Liver (tissue), 9 donors: ENCODE results near the gene HLA-A. TPM values are rescaled to one million over a fixed set of nuclear protein-coding genes. Genes with fewer than 3 reads are reported as not detected.

Source experiments
- DNase-seq: peaks from one replicate; pipeline ENCODE4 v3.0.0-alpha.2; 2017; ENCODE audit warnings: low spot score
- H3K27ac ChIP-seq, 2 donors: one replicate each; pipeline ENCODE4 v1.7.0; 2013; ENCODE audit warnings: inconsistent platforms in 2 of 2, low read length in 2 of 2, control low read depth in 1 of 2, low read depth in 1 of 2, mild to moderate bottlenecking in 1 of 2
- H3K27me3 ChIP-seq, 4 donors: one replicate each; pipeline versions ENCODE4 v1.6.1 to v1.7.0; 2013; ENCODE audit warnings: low read length in 3 of 4, inconsistent platforms in 1 of 4, mild to moderate bottlenecking in 1 of 4, moderate library complexity in 1 of 4; ENCODE audit not compliant: control insufficient read depth in 4 of 4, insufficient read depth in 4 of 4
- H3K36me3 ChIP-seq, 4 donors: one replicate each; pipeline versions ENCODE4 v1.6.1 to v1.7.0; 2013; ENCODE audit warnings: low read length in 3 of 4, mild to moderate bottlenecking in 3 of 4, low read depth in 1 of 4, moderate library complexity in 1 of 4; ENCODE audit not compliant: control insufficient read depth in 4 of 4, insufficient read depth in 3 of 4
- H3K4me1 ChIP-seq, 4 donors: one replicate each; pipeline versions ENCODE4 v1.6.1 to v1.7.0; 2013; ENCODE audit warnings: low read length in 3 of 4, mild to moderate bottlenecking in 3 of 4, moderate library complexity in 1 of 4; ENCODE audit not compliant: control insufficient read depth in 4 of 4, insufficient read depth in 4 of 4
- H3K4me3 ChIP-seq, 3 donors: one replicate each; pipeline versions ENCODE4 v1.6.1 to v1.7.0; 2013; ENCODE audit warnings: low read length in 3 of 3, control low read depth in 1 of 3, low read depth in 1 of 3, mild to moderate bottlenecking in 1 of 3
- H3K9ac ChIP-seq, 2 donors: one replicate each; pipeline ENCODE4 v1.7.0; 2013; ENCODE audit warnings: low read length in 2 of 2, mild to moderate bottlenecking in 2 of 2, moderate library complexity in 2 of 2, control low read depth in 1 of 2, low read depth in 1 of 2
- H3K9me3 ChIP-seq, 4 donors: one replicate each; pipeline versions ENCODE4 v1.6.1 to v1.7.0; 2013; ENCODE audit warnings: low read length in 3 of 4; ENCODE audit not compliant: control insufficient read depth in 4 of 4
- EGR1 ChIP-seq, 2 donors: IDR thresholded peaks; 2 replicates each; pipeline ENCODE4 v1.6.1; 2016 to 2018; ENCODE audit warnings: antibody characterized with exemption in 2 of 2, low read depth in 2 of 2
- FOXA1 ChIP-seq: IDR thresholded peaks from 2 replicates; pipeline ENCODE4 v1.6.1; 2016; ENCODE audit warnings: antibody characterized with exemption
- FOXA2 ChIP-seq: IDR thresholded peaks from 2 replicates; pipeline ENCODE4 v1.6.1; 2016; ENCODE audit warnings: antibody characterized with exemption
- GABPA ChIP-seq, 2 donors: IDR thresholded peaks in 1 of 2; conservative IDR thresholded peaks in 1 of 2; 2 replicates each; pipeline ENCODE4 v1.6.1; 2016; ENCODE audit warnings: antibody characterized with exemption in 2 of 2, mild to moderate bottlenecking in 1 of 2, moderate library complexity in 1 of 2
- HNF4A ChIP-seq, 2 donors: conservative IDR thresholded peaks; 2 replicates each; pipeline ENCODE4 v1.6.1; 2016; ENCODE audit warnings: antibody characterized with exemption in 2 of 2, mild to moderate bottlenecking in 2 of 2
- JUND ChIP-seq, 2 donors: IDR thresholded peaks; 2 replicates each; pipeline ENCODE4 v1.6.1; 2016; ENCODE audit warnings: antibody characterized with exemption in 2 of 2
- MAX ChIP-seq: IDR thresholded peaks from 2 replicates; pipeline ENCODE4 v1.6.1; 2016; ENCODE audit warnings: antibody characterized with exemption
- RXRA ChIP-seq, 2 donors: IDR thresholded peaks; 2 replicates each; pipeline ENCODE4 v1.6.1; 2017 to 2018; ENCODE audit warnings: antibody characterized with exemption in 2 of 2, mild to moderate bottlenecking in 1 of 2
- SP1 ChIP-seq: IDR thresholded peaks from 2 replicates; pipeline ENCODE4 v1.6.1; 2018; ENCODE audit warnings: antibody characterized with exemption, mild to moderate bottlenecking
- TAF1 ChIP-seq: conservative IDR thresholded peaks from 2 replicates; pipeline ENCODE4 v1.6.1; 2016; ENCODE audit warnings: antibody characterized with exemption, mild to moderate bottlenecking
- YY1 ChIP-seq: IDR thresholded peaks from 2 replicates; pipeline ENCODE4 v1.6.1; 2016; ENCODE audit warnings: antibody characterized with exemption, mild to moderate bottlenecking
- WGBS: extraction: QIAGEN DNeasy Blood & Tissue Kit; methylation state at CpG from one replicate; pipeline ENCODE4 v1.1.7; 2013; 5-methylcytosine and 5-hydroxymethylcytosine counted together
- polyA plus RNA-seq, 2 donors: library from polyadenylated mRNA; stranded (reverse) in 1 of 2; unstranded in 1 of 2; fragments of 200-250 nt in 1 of 2; fragments of >200 nt in 1 of 2; fragmentation: Nextera tagmentation in 1 of 2; extraction: Ambion mirVana in 1 of 2; gene quantifications; one replicate each; pipeline versions ENCODE4 v1.2.1 to v1.2.3, GENCODE V29; 2013 to 2015
- total RNA-seq, 2 donors: library from RNA; depleted of rRNA; stranded (reverse); fragments of >200 nt; gene quantifications; one replicate each; pipeline ENCODE4 v1.2.3, GENCODE V29; 2014
- TF ChIP-seq, protein P1 (sequence below): IDR thresholded peaks from 2 replicates; pipeline ENCODE4 v1.6.1; 2016; ENCODE audit warnings: antibody characterized with exemption, mild to moderate bottlenecking
- TF ChIP-seq, protein P2 (sequence below): IDR thresholded peaks from 2 replicates; pipeline ENCODE4 v1.6.1; 2016; ENCODE audit warnings: antibody characterized with exemption
- TF ChIP-seq, protein P3 (sequence below): fragments of 150-350 bp; IDR thresholded peaks from 2 replicates; pipeline ENCODE4 v1.5.1; 2017; ENCODE audit warnings: improper control_type of control experiment, low read depth, low read length; ENCODE audit not compliant: missing input control
- TF ChIP-seq, protein P4 (sequence below): IDR thresholded peaks from 2 replicates; pipeline ENCODE4 v1.6.1; 2016; ENCODE audit warnings: antibody characterized with exemption
- donor health status: healthy.
- donor health status: healthy.
- donor health status: healthy.
- donor health status: healthy.
- donor health status: healthy.

Gene HLA-A
- total and polyA plus RNA-seq, 4 donors, result 145 to 321 (median 223) TPM

DNA sequence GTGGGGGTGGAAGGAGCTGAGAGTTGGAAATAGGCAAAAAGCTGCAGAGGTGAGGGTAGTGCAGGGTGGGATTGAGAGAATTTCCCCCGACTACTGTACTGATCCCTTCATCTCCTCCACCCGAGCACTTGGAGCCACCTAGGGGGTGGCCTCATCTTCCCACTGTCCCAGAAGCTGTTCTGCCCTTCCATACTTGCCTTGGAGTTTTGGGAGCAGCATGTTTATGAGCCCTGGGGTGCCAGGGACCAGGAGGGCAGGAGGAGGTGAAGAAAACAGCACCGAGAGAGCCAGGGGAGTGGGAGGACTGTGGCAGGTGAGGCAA, 34.0 kb upstream of the HLA-A start:
- no peak overlapping the region for H3K9ac ChIP-seq
- no peaks in the 10 kb centered on the region for H3K36me3 ChIP-seq
- WGBS, result 55% methylated on average over 3 of the region's 3 CpGs
- H3K27ac ChIP-seq, result peak overlapping the region; percentile 1 to 31
- no peak overlapping the region for H3K4me3 ChIP-seq
- no peak for TF ChIP-seq FOXA1
- TF ChIP-seq TAF1, result no peak
- TF ChIP-seq, protein P1, sequence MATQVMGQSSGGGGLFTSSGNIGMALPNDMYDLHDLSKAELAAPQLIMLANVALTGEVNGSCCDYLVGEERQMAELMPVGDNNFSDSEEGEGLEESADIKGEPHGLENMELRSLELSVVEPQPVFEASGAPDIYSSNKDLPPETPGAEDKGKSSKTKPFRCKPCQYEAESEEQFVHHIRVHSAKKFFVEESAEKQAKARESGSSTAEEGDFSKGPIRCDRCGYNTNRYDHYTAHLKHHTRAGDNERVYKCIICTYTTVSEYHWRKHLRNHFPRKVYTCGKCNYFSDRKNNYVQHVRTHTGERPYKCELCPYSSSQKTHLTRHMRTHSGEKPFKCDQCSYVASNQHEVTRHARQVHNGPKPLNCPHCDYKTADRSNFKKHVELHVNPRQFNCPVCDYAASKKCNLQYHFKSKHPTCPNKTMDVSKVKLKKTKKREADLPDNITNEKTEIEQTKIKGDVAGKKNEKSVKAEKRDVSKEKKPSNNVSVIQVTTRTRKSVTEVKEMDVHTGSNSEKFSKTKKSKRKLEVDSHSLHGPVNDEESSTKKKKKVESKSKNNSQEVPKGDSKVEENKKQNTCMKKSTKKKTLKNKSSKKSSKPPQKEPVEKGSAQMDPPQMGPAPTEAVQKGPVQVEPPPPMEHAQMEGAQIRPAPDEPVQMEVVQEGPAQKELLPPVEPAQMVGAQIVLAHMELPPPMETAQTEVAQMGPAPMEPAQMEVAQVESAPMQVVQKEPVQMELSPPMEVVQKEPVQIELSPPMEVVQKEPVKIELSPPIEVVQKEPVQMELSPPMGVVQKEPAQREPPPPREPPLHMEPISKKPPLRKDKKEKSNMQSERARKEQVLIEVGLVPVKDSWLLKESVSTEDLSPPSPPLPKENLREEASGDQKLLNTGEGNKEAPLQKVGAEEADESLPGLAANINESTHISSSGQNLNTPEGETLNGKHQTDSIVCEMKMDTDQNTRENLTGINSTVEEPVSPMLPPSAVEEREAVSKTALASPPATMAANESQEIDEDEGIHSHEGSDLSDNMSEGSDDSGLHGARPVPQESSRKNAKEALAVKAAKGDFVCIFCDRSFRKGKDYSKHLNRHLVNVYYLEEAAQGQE, result no peak
- TF ChIP-seq HNF4A (conservative IDR thresholded peaks at IDR 0.05), result no peak
- TF ChIP-seq SP1, result no peak
- no peak for TF ChIP-seq FOXA2
- no peak for TF ChIP-seq EGR1 (IDR thresholded peaks at IDR 0.05; ENCODE audit: low read depth in 2 of 2)
- no peak for TF ChIP-seq YY1
- no peak for TF ChIP-seq GABPA (IDR thresholded peaks at IDR 0.05 in 1 of 2, conservative IDR thresholded peaks at IDR 0.05 in 1 of 2)
- TF ChIP-seq, protein P2, sequence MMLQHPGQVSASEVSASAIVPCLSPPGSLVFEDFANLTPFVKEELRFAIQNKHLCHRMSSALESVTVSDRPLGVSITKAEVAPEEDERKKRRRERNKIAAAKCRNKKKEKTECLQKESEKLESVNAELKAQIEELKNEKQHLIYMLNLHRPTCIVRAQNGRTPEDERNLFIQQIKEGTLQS, result no peak
- TF ChIP-seq JUND (IDR thresholded peaks at IDR 0.05), result no peak
- TF ChIP-seq RXRA (IDR thresholded peaks at IDR 0.05), result no peak
- TF ChIP-seq, protein P3, sequence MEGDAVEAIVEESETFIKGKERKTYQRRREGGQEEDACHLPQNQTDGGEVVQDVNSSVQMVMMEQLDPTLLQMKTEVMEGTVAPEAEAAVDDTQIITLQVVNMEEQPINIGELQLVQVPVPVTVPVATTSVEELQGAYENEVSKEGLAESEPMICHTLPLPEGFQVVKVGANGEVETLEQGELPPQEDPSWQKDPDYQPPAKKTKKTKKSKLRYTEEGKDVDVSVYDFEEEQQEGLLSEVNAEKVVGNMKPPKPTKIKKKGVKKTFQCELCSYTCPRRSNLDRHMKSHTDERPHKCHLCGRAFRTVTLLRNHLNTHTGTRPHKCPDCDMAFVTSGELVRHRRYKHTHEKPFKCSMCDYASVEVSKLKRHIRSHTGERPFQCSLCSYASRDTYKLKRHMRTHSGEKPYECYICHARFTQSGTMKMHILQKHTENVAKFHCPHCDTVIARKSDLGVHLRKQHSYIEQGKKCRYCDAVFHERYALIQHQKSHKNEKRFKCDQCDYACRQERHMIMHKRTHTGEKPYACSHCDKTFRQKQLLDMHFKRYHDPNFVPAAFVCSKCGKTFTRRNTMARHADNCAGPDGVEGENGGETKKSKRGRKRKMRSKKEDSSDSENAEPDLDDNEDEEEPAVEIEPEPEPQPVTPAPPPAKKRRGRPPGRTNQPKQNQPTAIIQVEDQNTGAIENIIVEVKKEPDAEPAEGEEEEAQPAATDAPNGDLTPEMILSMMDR, result no peak
- TF ChIP-seq MAX, result no peak
- TF ChIP-seq, protein P4, sequence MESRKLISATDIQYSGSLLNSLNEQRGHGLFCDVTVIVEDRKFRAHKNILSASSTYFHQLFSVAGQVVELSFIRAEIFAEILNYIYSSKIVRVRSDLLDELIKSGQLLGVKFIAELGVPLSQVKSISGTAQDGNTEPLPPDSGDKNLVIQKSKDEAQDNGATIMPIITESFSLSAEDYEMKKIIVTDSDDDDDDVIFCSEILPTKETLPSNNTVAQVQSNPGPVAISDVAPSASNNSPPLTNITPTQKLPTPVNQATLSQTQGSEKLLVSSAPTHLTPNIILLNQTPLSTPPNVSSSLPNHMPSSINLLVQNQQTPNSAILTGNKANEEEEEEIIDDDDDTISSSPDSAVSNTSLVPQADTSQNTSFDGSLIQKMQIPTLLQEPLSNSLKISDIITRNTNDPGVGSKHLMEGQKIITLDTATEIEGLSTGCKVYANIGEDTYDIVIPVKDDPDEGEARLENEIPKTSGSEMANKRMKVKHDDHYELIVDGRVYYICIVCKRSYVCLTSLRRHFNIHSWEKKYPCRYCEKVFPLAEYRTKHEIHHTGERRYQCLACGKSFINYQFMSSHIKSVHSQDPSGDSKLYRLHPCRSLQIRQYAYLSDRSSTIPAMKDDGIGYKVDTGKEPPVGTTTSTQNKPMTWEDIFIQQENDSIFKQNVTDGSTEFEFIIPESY, result no peak
- no peaks in the 10 kb centered on the region for H3K9me3 ChIP-seq
- no peaks in the 10 kb centered on the region for H3K27me3 ChIP-seq
- peaks cover 6 to 21% (median 10%) of the 10 kb centered on the region in 4 donors for H3K4me1 ChIP-seq
- DNase-seq, result no peak

DNA sequence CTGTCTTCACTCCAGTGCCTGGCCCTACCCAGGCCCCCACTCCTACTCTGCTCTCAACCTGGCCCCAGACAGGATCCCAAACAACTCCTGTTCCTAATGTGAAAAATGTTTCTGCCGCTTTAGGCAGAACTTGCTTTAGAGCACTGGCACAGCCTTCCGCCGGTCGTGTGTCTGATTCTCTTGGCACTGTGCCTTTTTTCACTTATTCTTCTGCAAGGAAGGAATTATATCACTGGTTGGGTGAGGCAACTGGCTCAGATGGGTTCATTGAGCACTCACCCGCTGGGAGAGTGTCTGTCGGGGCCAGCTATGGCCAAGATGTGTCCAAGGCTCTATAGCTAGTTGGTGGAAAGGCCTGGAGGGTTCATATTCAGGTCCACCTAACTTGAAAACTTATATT, 33.6 kb upstream of the HLA-A start:
- Histone ChIP-seq H3K9ac (no peak overlapping the region), H3K4me3 (no peak overlapping the region), H3K4me1 (peaks cover 6 to 21% (median 10%) of the 10 kb centered on the region in 4 donors), H3K27me3 (no peaks in the 10 kb centered on the region), H3K36me3 (no peaks in the 10 kb centered on the region), H3K27ac (peak overlapping the region; percentile 1 to 31), H3K9me3 (no peaks in the 10 kb centered on the region)
- TF ChIP-seq RXRA (IDR thresholded peaks at IDR 0.05), result peak in 1 of 2 donors; percentile 9
- TF ChIP-seq MAX, result no peak
- TF ChIP-seq, protein P4, result no peak
- no peak for TF ChIP-seq SP1
- peak in 1 of 2 donors; percentile 21 for TF ChIP-seq HNF4A (conservative IDR thresholded peaks at IDR 0.05)
- no peak for TF ChIP-seq FOXA1
- 17% methylated on average over 6 of the region's 6 CpGs for WGBS
- DNase-seq, result peak; percentile 6
